GM12878 (cell line): Measurements from ENCODE around the gene DGKB. TPM values are rescaled to one million over a fixed set of nuclear protein-coding genes. Genes with fewer than 3 reads are reported as not detected.

ENCODE experiments used
- ATAC-seq: fragments of 200-7000 bp; cut with Tn5 transposase; 3 replicates; pipeline ENCODE4 v1.9.1; 2020; ENCODE audit warnings: mild to moderate bottlenecking, moderate library complexity
- BruUV-seq: library from RNA; stranded (reverse); fragments of 400-500 nt; replicated peaks from 2 replicates; lab custom pipeline; 2021; lab: Mats Ljungman, UMichigan
- CTCF ChIA-PET: fragments of 300-600 bp; sonication (Branson Sonifier 250); formaldehyde crosslinking; extraction: SDS; loops from one replicate; lab custom pipeline; 2021; ENCODE audit warnings: inconsistent platforms; lab: Yijun Ruan, JAX
- POLR2A ChIA-PET: fragments of 350-600 bp; formaldehyde crosslinking; extraction: SDS; loops from one replicate; lab custom pipeline; 2021; ENCODE audit warnings: inconsistent platforms; lab: Charles Lee
- RAD21 ChIA-PET: fragments of 300-600 bp; sonication (Branson Sonifier 250); formaldehyde crosslinking; loops from one replicate; lab custom pipeline; 2023; ENCODE audit warnings: antibody characterized with exemption; ENCODE audit not compliant: unreplicated experiment; lab: Charles Lee
- SMC1A ChIA-PET: fragments of 300-600 bp; sonication (Branson Sonifier 250); formaldehyde crosslinking; loops from one replicate; lab custom pipeline; 2023; ENCODE audit not compliant: unreplicated experiment, uncharacterized antibody; lab: Charles Lee
- DNase-seq: peaks from one replicate; pipeline ENCODE4 v3.0.0-alpha.2; 2011; ENCODE audit warnings: low read depth, low spot score
- FAIRE-seq: peaks from 3 replicates; lab custom pipeline; 2011; peaks lifted over from hg19 to GRCh38; lab: Jason Lieb, UNC
- H2AFZ ChIP-seq: 2 replicates; pipeline ENCODE4 v1.6.0; 2011; ENCODE audit warnings: low read depth, low read length, control low read depth; ENCODE audit not compliant: control insufficient read depth
- H3K27ac ChIP-seq: 2 replicates; pipeline ENCODE4 v1.5.1; 2011; ENCODE audit warnings: control low read depth; ENCODE audit not compliant: control insufficient read depth, insufficient read depth
- H3K27me3 ChIP-seq, 2 experiments: replicated peaks in 1 of 2; 2 replicates each; pipeline versions ENCODE4 v1.6.0 to v1.6.1; 2011; ENCODE audit warnings: low read length in 1 of 2; ENCODE audit not compliant: control insufficient read depth in 2 of 2, insufficient read depth in 2 of 2
- H3K36me3 ChIP-seq, 2 experiments: 2 replicates each; pipeline ENCODE4 v1.5.1; 2011; ENCODE audit warnings: low read length in 1 of 2; ENCODE audit not compliant: control insufficient read depth in 2 of 2, insufficient read depth in 2 of 2
- H3K4me1 ChIP-seq: 2 replicates; pipeline ENCODE4 v1.6.1; 2011; ENCODE audit warnings: mild to moderate bottlenecking, low read length, moderate library complexity, mixed read lengths; ENCODE audit not compliant: control insufficient read depth, insufficient read depth
- H3K4me2 ChIP-seq: 2 replicates; pipeline ENCODE4 v1.6.0; 2011; ENCODE audit warnings: control low read depth; ENCODE audit not compliant: control insufficient read depth, insufficient read depth
- H3K4me3 ChIP-seq: fragments of 200-600 bp; sonication (generic); 2 replicates; pipeline ENCODE4 v1.5.1; 2016
- H3K79me2 ChIP-seq: 2 replicates; pipeline ENCODE4 v1.6.0; 2011; ENCODE audit warnings: low read length; ENCODE audit not compliant: control insufficient read depth, insufficient read depth
- H3K9ac ChIP-seq: 2 replicates; pipeline ENCODE4 v1.8.0; 2011; ENCODE audit warnings: low read length, control low read depth, mixed read lengths; ENCODE audit not compliant: control insufficient read depth, insufficient read depth
- H3K9me3 ChIP-seq: replicated peaks from 3 replicates; pipeline ENCODE4 v1.5.1; 2011; ENCODE audit warnings: mild to moderate bottlenecking, low read length; ENCODE audit not compliant: control insufficient read depth, insufficient read depth
- H4K20me1 ChIP-seq: 2 replicates; pipeline ENCODE4 v1.6.0; 2011; ENCODE audit not compliant: control insufficient read depth, insufficient read depth
- CHD4 ChIP-seq: fragments of 200-600 bp; sonication (generic); IDR thresholded peaks from 2 replicates; pipeline ENCODE4 v1.6.1; 2016; ENCODE audit warnings: mild to moderate bottlenecking
- CTCF ChIP-seq, 3 experiments: IDR thresholded peaks in 2 of 3; conservative IDR thresholded peaks in 1 of 3; 2 replicates each; pipeline ENCODE4 v1.5.1; 2011; ENCODE audit warnings: low read depth in 3 of 3, low read length in 3 of 3, mild to moderate bottlenecking in 3 of 3, control low read depth in 2 of 3, moderate library complexity in 2 of 3, inconsistent platforms in 1 of 3, mixed read lengths in 1 of 3; ENCODE audit not compliant: control insufficient read depth in 2 of 3, insufficient read depth in 1 of 3; ENCODE audit errors: extremely low read depth in 1 of 3
- MLLT1 ChIP-seq: fragments of 450-650 bp; IDR thresholded peaks from 2 replicates; pipeline ENCODE4 v1.6.1; 2016; ENCODE audit warnings: mild to moderate bottlenecking
- TARDBP ChIP-seq: IDR thresholded peaks from 2 replicates; pipeline ENCODE4 v1.6.1; 2016; ENCODE audit warnings: borderline replicate concordance
- ZNF24 ChIP-seq: fragments of 450-650 bp; IDR thresholded peaks from 2 replicates; pipeline ENCODE4 v1.6.1; 2017; ENCODE audit warnings: antibody characterized with exemption, mild to moderate bottlenecking
- in situ Hi-C: fragments of 300-500 bp; cut with MboI; formaldehyde crosslinking; loops from 9 replicates; pipeline ENCODE4 v1.14.3; 2018; ENCODE audit warnings: mixed read lengths
- intact Hi-C: fragments of 100-400 bp; cut with micrococcal nuclease; formaldehyde crosslinking; loops from one replicate; pipeline ENCODE4 v1.14.2; 2022; ENCODE audit not compliant: unreplicated experiment
- polyA plus RNA-seq, 11 experiments: library from polyadenylated mRNA; depleted of rRNA in 4 of 11; unstranded in 6 of 11; stranded (reverse) in 5 of 11; fragments of >200 nt; fragmentation: Nextera tagmentation in 4 of 11; fragmentation: Illumina TruSeq in 1 of 11; extraction: Ambion mirVana in 4 of 11; extraction: Trizol in 1 of 11; gene quantifications; 1 replicate in 1 of 11; 2 replicates in 10 of 11; pipeline versions ENCODE4 v1.2.1 to v1.2.3, GENCODE V29; 2011 to 2016; ENCODE audit warnings: inconsistent platforms in 2 of 11, missing spikeins in 2 of 11, low read depth in 1 of 11
- total RNA-seq, 4 experiments: library from RNA; depleted of rRNA in 3 of 4; stranded (reverse); fragments of >200 nt in 3 of 4; fragmentation: Illumina TruSeq in 1 of 4; extraction: Trizol in 1 of 4; gene quantifications; 2 replicates each; pipeline versions ENCODE4 v1.2.1 to v1.2.3, GENCODE V29; 2013 to 2021

DGKB gene
- total and polyA plus RNA-seq, 10 of the 15 experiments (the other 5 are each of a cell fraction or from before 2014, with no cell fraction given) = 0.02 to 0.10 (median 0.04) TPM; not detected in 6

- Histone ChIP-seq H4K20me1 (no peaks in the 10 kb centered on the region), H3K79me2 (no peaks in the 10 kb centered on the region), H3K36me3 (no peaks in the 10 kb centered on the region), H3K4me3 (no peak overlapping the region), H3K4me1 (no peaks in the 10 kb centered on the region), H3K4me2 (no peak overlapping the region), H3K9ac (no peak overlapping the region), H3K9me3 (no peaks in the 10 kb centered on the region), H3K27me3 (no peaks in the 10 kb centered on the region), H2AFZ (no peak overlapping the region), H3K27ac (no peak overlapping the region)
- CTCF ChIA-PET = interaction anchor here (1.1 kb wide), 1 partner anchor 95 kb away, joined by 3 read pairs; no protein-coding TSS in a partner anchor
- FAIRE-seq (no peak), ATAC-seq (no peak), DNase-seq (no peak)
- in situ Hi-C loops (no loop called here), intact Hi-C loops (no loop called here)
- SMC1A ChIA-PET = no interaction called here
- RAD21 ChIA-PET = no interaction called here
- TF ChIP-seq TARDBP (no peak), CHD4 (no peak), MLLT1 (no peak), ZNF24 (no peak), CTCF (IDR thresholded peaks at IDR 0.05 in 2 of 3, conservative IDR thresholded peaks at IDR 0.05 in 1 of 3; ENCODE audit: control insufficient read depth in 2 of 3, extremely low read depth in 1 of 3, insufficient read depth in 1 of 3, low read depth in 3 of 3, low read length in 3 of 3) (no peak)
- POLR2A ChIA-PET = interaction anchor here (0.6 kb wide), 1 partner anchor 967 kb away, joined by 4 read pairs; no protein-coding TSS in a partner anchor
- no TSS peak for BruUV-seq
These were observed 8.5 kb upstream of the DGKB start for GRCh38 chr7:14911077-14911476.
